Upper lobe of left lung (tissue), 6 donors: ENCODE results near the gene CYP24A1. TPM values are rescaled to one million over a fixed set of nuclear protein-coding genes. Genes with fewer than 3 reads are reported as not detected.

Source experiments
- ATAC-seq, 2 donors: fragments of 200-7000 bp; cut with Tn5 transposase; one replicate each; pipeline ENCODE4 v1.9.1; 2022; ENCODE audit warnings: mild to moderate bottlenecking in 2 of 2, moderate library complexity in 2 of 2; ENCODE audit not compliant: low FRiP score in 2 of 2
- DNase-seq, 2 donors: peaks; one replicate each; pipeline ENCODE4 v3.0.0-alpha.2; 2019 to 2020
- H3K27ac ChIP-seq, 4 donors: fragments of 200-600 bp; sonication (generic); one replicate each; pipeline ENCODE4 v1.5.1; 2016 to 2019
- H3K27me3 ChIP-seq, 4 donors: fragments of 200-600 bp; sonication (generic); one replicate each; pipeline ENCODE4 v1.5.1; 2017 to 2019
- H3K36me3 ChIP-seq, 4 donors: fragments of 200-600 bp; sonication (generic); one replicate each; pipeline ENCODE4 v1.5.1; 2016 to 2019
- H3K4me1 ChIP-seq, 4 donors: fragments of 200-600 bp; sonication (generic); one replicate each; pipeline ENCODE4 v1.5.1; 2018 to 2019
- H3K4me3 ChIP-seq, 4 donors: fragments of 200-600 bp; sonication (generic); one replicate each; pipeline ENCODE4 v1.5.1; 2017 to 2019; ENCODE audit warnings: mild to moderate bottlenecking in 2 of 4, moderate library complexity in 1 of 4
- H3K9me3 ChIP-seq, 4 donors: fragments of 200-600 bp; sonication (generic); one replicate each; pipeline ENCODE4 v1.5.1; 2018 to 2019
- EP300 ChIP-seq, 4 donors: sonication (generic); formaldehyde crosslinking; IDR thresholded peaks; one replicate each; pipeline ENCODE4 v1.5.1; 2017; ENCODE audit warnings: antibody characterized with exemption in 4 of 4, control low read depth in 2 of 4
- POLR2A ChIP-seq, 4 donors: fragments of 450-650 bp; IDR thresholded peaks; one replicate each; pipeline ENCODE4 v1.5.1; 2016 to 2017; ENCODE audit warnings: antibody characterized with exemption in 4 of 4, mild to moderate bottlenecking in 2 of 4
- POLR2AphosphoS5 ChIP-seq, 2 donors: sonication (generic); formaldehyde crosslinking; IDR thresholded peaks; one replicate each; pipeline ENCODE4 v1.5.1; 2017; ENCODE audit warnings: antibody characterized with exemption in 2 of 2
- WGBS, 2 donors: methylation state at CpG; one replicate each; pipeline ENCODE4 v1.1.5; 2017 to 2018; 5-methylcytosine and 5-hydroxymethylcytosine counted together
- total RNA-seq, 6 donors: library from RNA; depleted of rRNA in 4 of 6; stranded (reverse); fragments of >200 nt in 4 of 6; gene quantifications; one replicate each; pipeline versions ENCODE4 v1.1.0 to v1.2.1, GENCODE V29; 2016 to 2021
- TF ChIP-seq, protein P1 (sequence below), 6 experiments: fragments of 450-650 bp in 4 of 6; fragments of 200-600 bp in 2 of 6; sonication (generic) in 2 of 6; IDR thresholded peaks; one replicate each; pipeline ENCODE4 v1.5.1; 2016 to 2019; ENCODE audit warnings: antibody characterized with exemption in 6 of 6
- donor health status: DM: no; HTN: no; CAD: no; lungs with moderate emphysema.
- donor health status: DM: no; HTN: yes; CAD: no; lungs with severe emphysema.

The CYP24A1 gene
- total RNA-seq, 6 donors from 2014 or later = 0.13 to 31.0 (median 0.61) TPM; not detected in 1

DNA sequence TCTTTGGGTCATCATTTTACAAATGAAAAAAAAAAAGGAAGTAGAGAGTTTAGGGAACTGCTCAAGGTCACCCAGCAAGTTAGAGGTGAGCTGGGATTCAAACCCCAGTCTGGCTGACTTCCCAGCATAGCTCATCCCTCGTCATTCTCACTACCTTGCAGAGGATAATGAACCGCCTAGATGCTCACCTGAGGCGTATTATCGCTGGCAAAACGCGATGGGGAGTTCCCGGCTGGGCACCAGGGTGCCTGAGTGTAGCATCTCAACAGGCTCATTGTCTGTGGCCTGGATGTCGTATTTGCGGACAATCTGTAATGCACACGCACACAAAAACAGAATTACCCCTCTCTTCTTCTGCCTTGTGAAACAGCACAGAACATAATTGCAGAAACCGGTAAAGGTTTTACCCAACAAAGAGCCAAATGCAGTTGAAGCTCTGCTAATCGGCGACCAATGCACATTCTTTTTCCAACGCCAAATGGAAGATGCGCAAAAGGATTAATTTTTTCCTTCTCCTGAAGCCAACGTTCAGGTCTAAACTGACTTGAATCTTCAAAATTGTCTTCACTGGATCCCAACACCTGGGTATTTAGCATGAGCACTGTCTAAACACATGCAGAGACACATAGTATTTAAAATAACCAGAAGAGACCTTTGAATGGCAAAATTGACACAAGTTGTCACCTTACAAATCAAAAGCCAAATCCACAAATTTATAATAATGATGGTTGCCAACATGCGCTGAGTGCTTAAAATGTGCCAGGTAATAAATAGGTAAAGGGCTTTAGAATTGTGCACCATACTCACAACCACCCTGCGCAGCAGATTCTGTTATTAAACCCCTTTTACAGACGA lies 16.6 kb downstream of the CYP24A1 start:
- DNase-seq = no peak
- 82 to 85% methylated on average over 19 of the region's 19 CpGs for WGBS, 2 donors
- no peak for TF ChIP-seq POLR2AphosphoS5 (IDR thresholded peaks at IDR 0.05)
- TF ChIP-seq, protein P1, sequence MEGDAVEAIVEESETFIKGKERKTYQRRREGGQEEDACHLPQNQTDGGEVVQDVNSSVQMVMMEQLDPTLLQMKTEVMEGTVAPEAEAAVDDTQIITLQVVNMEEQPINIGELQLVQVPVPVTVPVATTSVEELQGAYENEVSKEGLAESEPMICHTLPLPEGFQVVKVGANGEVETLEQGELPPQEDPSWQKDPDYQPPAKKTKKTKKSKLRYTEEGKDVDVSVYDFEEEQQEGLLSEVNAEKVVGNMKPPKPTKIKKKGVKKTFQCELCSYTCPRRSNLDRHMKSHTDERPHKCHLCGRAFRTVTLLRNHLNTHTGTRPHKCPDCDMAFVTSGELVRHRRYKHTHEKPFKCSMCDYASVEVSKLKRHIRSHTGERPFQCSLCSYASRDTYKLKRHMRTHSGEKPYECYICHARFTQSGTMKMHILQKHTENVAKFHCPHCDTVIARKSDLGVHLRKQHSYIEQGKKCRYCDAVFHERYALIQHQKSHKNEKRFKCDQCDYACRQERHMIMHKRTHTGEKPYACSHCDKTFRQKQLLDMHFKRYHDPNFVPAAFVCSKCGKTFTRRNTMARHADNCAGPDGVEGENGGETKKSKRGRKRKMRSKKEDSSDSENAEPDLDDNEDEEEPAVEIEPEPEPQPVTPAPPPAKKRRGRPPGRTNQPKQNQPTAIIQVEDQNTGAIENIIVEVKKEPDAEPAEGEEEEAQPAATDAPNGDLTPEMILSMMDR (IDR thresholded peaks at IDR 0.05) = no peak
- no peak for TF ChIP-seq POLR2A (IDR thresholded peaks at IDR 0.05)
- TF ChIP-seq EP300 (IDR thresholded peaks at IDR 0.05) = no peak
- no peaks in the 10 kb centered on the region for H3K27me3 ChIP-seq
- H3K9me3 ChIP-seq = no peaks in the 10 kb centered on the region
- H3K36me3 ChIP-seq = no peaks in the 10 kb centered on the region
- H3K4me3 ChIP-seq = no peak overlapping the region
- no peaks in the 10 kb centered on the region for H3K4me1 ChIP-seq
- ATAC-seq = no peak
- no peak overlapping the region for H3K27ac ChIP-seq

DNA sequence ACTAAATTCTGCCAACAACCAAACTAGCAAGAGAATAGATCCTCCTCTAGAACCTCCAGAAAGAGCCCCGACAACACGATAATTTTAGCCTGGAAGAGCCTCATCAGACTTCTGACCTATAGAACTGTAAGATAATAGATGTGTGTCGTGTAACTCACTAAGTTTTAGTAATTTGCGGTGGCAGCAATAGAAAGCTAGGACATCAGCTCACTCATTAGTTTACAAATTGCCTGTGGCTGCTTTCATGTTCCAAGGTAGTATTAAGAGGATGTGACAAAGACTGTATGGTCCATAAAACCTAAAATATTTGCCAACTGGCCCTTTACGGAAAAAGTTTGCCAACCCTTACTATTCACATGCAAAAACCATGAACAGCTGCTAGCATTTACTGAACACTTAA lies 17.3 kb downstream of the CYP24A1 start:
- no peak for TF ChIP-seq POLR2AphosphoS5 (IDR thresholded peaks at IDR 0.05)
- ATAC-seq (no peak), DNase-seq (no peak)
- Histone ChIP-seq H3K27ac (no peak overlapping the region), H3K4me3 (no peak overlapping the region), H3K27me3 (no peaks in the 10 kb centered on the region), H3K36me3 (no peaks in the 10 kb centered on the region), H3K9me3 (no peaks in the 10 kb centered on the region), H3K4me1 (no peaks in the 10 kb centered on the region)
- 80 to 88% methylated on average over 5 of the region's 5 CpGs for WGBS, 2 donors

DNA sequence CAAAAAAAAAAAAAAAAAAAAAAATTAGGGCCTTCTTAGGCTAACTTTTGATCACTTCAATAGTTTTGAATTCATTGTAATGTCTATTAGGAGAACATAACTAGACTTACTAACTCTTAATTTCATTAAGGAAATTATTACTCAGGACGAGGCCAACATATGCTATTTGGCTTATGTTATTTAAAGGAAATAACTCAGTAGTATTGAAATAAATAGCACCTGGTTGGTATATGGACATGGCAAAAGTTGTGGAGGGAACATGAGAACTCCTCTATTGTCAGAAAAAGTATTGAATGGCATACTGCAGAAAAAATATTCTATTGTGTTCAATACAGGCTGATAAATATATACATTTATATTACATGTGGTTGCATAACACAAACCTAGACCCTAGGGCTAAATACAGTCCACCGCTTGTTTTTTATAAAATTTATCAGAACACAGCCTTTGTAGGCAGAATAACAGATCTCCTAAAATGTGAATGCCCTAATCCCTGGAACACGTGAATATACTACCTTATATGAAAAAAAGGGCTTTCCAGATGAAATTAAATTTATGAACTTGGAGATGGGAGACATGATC lies 18.0 kb downstream of the CYP24A1 start:
- H3K27ac ChIP-seq = no peak overlapping the region
- DNase-seq (no peak), ATAC-seq (no peak)
- no peaks in the 10 kb centered on the region for H3K9me3 ChIP-seq
- no peaks in the 10 kb centered on the region for H3K36me3 ChIP-seq
- TF ChIP-seq POLR2A (IDR thresholded peaks at IDR 0.05) (no peak), EP300 (IDR thresholded peaks at IDR 0.05) (no peak), POLR2AphosphoS5 (IDR thresholded peaks at IDR 0.05) (no peak)
- TF ChIP-seq, protein P1 (IDR thresholded peaks at IDR 0.05) = no peak
- H3K4me1 ChIP-seq = no peaks in the 10 kb centered on the region
- H3K4me3 ChIP-seq = no peak overlapping the region
- H3K27me3 ChIP-seq = no peaks in the 10 kb centered on the region
- WGBS, 2 donors = 83 to 86% methylated on average over 3 of the region's 3 CpGs

DNA sequence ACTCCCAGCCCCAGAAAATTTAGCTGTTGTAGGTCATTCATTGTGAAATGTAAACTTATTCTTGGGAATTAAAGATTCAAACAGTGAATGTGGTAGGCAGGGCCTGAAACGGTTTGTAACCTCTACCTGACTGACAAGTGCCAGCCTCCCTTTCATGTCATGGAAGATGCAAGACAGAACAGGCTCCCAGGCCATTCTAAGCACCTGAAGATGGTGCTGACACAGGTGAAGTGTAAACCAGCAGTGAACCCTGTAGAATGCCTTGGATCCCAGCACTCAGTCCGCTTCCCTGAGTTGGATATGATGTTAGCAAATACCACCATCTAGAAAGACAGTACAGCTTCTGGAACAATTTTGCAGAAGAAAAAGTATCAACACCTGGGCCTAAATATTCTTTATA lies 19.3 kb downstream of the CYP24A1 start:
- WGBS, 2 donors = 50 to 70% methylated on average over 2 of the region's 2 CpGs
- Histone ChIP-seq H3K27me3 (no peaks in the 10 kb centered on the region), H3K4me3 (no peak overlapping the region), H3K9me3 (no peaks in the 10 kb centered on the region), H3K36me3 (no peaks in the 10 kb centered on the region), H3K4me1 (no peaks in the 10 kb centered on the region), H3K27ac (no peak overlapping the region)
- no peak for ATAC-seq
- DNase-seq = no peak
- TF ChIP-seq EP300 (IDR thresholded peaks at IDR 0.05) = no peak
- TF ChIP-seq, protein P1 (IDR thresholded peaks at IDR 0.05) = no peak
- no peak for TF ChIP-seq POLR2AphosphoS5 (IDR thresholded peaks at IDR 0.05)
- TF ChIP-seq POLR2A (IDR thresholded peaks at IDR 0.05) = no peak

DNA sequence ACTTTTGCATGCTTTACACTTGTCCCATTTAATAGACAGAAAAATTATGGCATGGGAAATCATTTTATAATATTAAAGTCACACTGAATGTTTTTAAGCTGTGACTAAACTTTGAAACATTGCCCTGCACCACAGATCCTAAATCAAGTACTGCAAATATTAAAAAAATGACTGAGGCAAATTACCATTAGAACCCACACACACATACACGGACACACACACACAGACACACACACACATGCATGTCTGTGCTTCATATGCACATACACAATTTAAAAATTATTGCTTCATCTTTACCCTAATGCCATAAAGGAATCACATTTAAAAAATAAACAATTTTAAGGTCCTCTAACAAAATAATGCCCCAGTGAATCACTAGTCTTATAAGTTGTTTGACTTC lies 19.9 kb downstream of the CYP24A1 start:
- TF ChIP-seq POLR2A (IDR thresholded peaks at IDR 0.05) (no peak), EP300 (IDR thresholded peaks at IDR 0.05) (no peak), POLR2AphosphoS5 (IDR thresholded peaks at IDR 0.05) (no peak)
- TF ChIP-seq, protein P1 (IDR thresholded peaks at IDR 0.05) = no peak
- H3K36me3 ChIP-seq = no peaks in the 10 kb centered on the region
- no peak overlapping the region for H3K4me3 ChIP-seq
- H3K27ac ChIP-seq = no peak overlapping the region
- WGBS, 2 donors = 45 to 79% methylated on average over 1 of the region's 1 CpG
- DNase-seq = no peak
- no peak for ATAC-seq
- no peaks in the 10 kb centered on the region for H3K9me3 ChIP-seq
- no peaks in the 10 kb centered on the region for H3K4me1 ChIP-seq
- no peaks in the 10 kb centered on the region for H3K27me3 ChIP-seq
